ENCODE measurements around the gene ADAMTSL1.

DNA sequence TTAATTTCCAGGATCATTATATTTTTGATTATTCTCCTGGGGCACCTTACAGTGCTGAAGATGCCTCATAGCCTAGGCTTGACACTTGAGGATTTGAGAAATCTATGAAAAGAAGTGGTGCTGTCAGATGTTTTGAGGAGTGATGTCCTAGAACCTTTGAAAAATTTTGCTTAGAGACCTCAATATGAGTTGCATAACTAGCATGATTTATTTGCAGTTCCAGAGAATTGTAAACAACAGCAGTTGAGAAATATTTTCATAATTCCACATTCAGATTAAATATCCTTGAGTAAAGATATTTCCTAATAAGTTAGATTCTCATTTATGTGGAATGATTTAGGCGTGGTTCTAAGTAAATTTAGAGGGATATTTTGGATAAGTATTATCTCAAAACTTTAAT lies 225.8 kb downstream of the ADAMTSL1 start:
- TF ChIP-seq, protein P1, sequence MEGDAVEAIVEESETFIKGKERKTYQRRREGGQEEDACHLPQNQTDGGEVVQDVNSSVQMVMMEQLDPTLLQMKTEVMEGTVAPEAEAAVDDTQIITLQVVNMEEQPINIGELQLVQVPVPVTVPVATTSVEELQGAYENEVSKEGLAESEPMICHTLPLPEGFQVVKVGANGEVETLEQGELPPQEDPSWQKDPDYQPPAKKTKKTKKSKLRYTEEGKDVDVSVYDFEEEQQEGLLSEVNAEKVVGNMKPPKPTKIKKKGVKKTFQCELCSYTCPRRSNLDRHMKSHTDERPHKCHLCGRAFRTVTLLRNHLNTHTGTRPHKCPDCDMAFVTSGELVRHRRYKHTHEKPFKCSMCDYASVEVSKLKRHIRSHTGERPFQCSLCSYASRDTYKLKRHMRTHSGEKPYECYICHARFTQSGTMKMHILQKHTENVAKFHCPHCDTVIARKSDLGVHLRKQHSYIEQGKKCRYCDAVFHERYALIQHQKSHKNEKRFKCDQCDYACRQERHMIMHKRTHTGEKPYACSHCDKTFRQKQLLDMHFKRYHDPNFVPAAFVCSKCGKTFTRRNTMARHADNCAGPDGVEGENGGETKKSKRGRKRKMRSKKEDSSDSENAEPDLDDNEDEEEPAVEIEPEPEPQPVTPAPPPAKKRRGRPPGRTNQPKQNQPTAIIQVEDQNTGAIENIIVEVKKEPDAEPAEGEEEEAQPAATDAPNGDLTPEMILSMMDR (IDR thresholded peaks at IDR 0.05), result no peak
- no peak for TF ChIP-seq POLR2A (IDR thresholded peaks at IDR 0.05)

Measured in suprapubic skin (tissue), 3 donors.